Dedifferentiated amniotic fluid mesenchymal stem cell (primary cell): Measurements from ENCODE around the gene LAGE3.
A peak's percentile ranks its signal among the peaks of the same experiment; 100 is the strongest.

Experiments
- DNase-seq: peaks from one replicate; pipeline ENCODE4 v3.0.0-alpha.2; 2016; ENCODE audit errors: extremely low spot score

LAGE3 gene

DNA sequence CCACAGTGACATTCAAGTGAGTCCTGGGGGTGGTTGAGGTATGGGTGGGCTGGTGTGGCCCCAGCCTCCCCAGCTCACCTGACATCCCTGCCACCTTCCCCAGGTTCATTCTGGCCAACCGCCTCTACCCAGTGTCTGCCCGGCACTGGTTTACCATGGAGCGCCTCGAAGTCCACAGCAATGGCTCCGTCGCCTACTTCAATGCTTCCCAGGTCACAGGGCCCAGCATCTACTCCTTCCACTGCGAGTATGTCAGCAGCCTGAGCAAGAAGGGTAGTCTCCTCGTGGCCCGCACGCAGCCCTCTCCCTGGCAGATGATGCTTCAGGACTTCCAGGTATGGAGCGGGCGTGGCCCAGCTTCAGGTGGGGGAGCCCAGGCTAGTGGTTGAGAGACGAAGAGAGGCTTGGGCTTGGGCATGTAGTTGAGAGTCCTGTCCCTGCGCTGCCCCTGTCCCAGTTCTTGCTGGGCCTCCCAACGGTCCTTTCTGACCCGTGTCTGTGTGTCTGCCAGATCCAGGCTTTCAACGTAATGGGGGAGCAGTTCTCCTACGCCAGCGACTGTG is 43.8 kb downstream of the LAGE3 start:
- DNase-seq, result no peak

DNA sequence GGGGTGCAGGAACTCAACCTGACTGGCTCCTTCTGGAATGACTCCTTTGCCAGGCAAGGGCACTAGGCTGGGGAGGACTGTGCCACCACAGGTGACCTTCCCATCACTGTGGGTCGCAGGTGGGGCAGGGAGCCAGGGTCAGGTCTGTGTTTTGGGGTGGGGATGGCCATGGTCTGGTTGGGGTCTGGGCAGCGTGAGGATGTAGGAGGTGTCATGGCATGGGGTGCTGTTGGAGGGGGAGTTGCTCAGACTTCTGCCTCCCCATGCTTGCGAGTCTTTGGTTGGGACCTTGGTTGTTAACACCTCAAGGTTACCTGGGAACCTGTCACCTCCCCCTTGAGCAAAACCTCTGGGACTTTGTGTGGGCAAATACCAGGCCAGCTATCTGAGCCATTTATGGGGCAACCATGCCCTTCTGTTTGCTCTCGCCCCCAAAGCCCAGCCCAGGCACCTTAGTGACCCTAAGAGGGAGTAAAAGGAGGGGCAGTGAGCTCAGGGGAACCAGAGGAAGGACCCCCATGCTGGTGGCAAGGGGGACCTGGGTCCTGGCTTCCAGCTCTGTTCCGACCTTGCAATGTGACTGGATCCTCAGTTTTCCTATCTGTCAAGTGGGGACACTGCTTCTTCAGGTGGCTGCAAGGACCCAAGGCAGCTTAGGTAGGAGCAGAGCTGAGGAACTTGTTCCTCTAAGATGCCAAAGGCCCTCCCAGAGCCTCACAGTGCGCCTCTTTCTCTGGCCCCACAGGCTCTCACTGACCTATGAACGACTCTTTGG is 44.5 kb downstream of the LAGE3 start:
- DNase-seq, result no peak

DNA sequence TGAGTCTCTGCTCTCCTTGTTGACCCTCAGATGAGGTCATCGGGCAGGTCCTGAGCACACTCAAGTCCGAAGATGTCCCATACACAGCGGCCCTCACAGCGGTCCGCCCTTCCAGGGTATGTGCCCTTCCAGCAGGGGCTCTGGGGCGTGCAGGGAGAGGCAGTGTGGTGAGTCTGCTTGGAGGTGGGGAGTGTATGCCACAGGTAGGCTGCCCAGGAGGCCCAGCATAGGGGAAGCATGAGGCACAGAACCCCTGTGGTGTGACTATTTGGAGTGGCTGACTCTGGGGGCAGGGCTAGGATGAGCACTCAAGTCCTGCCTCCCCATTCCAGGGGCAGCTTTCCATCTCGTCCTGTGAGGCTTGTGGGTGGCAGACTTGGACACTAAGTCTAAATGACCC is 45.5 kb downstream of the LAGE3 start:
- no peak for DNase-seq

DNA sequence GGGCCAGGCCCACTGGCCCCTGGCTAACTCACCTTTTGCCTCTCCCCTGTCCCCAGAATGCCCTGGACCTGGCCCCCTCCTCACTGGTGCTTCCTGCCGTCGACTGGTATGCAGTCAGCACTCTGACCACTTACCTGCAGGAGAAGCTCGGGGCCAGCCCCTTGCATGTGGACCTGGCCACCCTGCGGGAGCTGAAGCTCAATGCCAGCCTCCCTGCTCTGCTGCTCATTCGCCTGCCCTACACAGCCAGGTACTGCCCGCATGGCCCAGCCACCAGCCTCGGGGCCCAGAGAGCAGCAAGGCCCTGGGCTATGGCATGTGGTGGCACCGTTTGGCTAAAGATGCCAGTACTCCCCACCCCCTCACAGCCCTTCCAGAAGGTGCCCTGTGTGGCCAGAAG is 46.9 kb downstream of the LAGE3 start:
- no peak for DNase-seq

DNA sequence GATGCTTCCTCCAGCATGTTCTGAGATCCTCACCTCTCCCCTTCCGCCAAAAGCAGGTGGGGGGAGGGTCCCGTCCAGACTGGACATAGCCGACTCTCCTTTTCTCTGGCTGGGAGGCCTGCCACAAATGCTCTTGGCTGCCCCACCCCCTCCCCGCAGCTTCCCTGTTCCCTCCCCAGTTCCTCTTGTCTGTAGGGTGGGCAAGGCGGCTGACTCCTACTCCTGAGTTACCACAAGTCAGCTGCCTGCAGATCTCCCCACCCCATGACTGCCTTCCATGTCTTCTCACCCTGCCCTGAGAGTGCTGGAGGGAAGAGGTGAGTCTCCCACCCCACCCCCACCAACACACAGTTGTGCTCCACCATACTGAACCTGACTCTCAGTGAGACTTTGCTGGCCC is 47.7 kb downstream of the LAGE3 start:
- DNase-seq, result no peak

DNA sequence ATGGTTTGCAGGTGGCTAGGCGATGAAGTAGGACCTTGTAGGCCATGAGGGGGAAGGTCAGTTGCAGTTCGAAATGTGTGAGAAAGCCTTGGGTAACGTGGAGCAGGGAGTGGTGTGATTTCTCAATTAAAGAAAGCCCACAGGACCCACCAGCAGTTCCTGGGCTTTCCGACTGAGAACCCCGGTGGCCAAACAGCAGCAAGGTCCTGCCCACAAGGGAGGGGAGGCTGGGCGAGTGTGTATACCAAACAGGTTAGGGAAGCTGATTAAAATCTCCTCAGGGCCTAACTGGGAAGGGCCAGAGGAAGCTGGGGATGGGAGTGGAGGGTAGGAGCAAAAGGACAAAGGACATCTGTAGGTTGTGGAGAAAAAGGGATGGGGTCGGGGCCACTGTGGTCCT is 48.2 kb downstream of the LAGE3 start:
- no peak for DNase-seq

DNA sequence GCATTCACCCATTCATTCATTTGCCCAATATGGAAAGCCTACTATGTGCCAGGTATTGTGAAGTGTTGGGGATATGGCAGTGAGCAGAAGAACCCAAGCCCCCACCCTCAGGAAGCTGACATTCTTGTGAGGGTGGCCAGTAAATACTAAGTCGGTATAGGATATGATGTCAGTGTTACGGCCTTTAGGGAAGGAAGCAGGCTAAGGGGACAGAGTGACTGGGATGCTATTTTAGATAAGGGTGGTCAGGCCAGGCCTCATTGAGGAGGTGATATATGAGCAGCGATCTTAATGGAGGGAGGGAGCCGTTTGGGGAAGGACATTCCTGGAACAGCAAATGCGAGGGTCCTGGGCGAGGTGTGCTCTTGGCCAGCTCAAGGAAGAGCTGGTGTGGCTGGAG is 48.6 kb downstream of the LAGE3 start:
- no peak for DNase-seq

DNA sequence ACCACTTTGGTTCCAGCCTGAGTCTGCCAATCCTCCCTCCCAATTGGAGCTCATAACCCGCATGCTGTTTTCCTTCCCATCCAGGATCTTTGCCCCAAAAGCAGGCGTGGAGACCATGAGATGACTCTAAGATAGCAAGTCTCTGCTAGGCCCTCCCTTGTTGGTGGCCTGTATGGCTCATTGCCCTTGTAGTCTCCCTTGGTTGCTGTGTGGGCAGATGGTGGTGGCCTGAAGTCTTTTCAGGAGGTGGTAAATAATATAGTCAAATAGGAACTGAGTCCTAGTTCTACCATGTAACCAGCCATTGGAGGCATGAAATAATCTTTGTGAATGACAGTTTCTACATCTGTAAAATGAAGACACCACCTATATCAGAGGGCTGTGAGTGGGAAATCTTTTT is 49.4 kb downstream of the LAGE3 start:
- DNase-seq, result no peak

DNA sequence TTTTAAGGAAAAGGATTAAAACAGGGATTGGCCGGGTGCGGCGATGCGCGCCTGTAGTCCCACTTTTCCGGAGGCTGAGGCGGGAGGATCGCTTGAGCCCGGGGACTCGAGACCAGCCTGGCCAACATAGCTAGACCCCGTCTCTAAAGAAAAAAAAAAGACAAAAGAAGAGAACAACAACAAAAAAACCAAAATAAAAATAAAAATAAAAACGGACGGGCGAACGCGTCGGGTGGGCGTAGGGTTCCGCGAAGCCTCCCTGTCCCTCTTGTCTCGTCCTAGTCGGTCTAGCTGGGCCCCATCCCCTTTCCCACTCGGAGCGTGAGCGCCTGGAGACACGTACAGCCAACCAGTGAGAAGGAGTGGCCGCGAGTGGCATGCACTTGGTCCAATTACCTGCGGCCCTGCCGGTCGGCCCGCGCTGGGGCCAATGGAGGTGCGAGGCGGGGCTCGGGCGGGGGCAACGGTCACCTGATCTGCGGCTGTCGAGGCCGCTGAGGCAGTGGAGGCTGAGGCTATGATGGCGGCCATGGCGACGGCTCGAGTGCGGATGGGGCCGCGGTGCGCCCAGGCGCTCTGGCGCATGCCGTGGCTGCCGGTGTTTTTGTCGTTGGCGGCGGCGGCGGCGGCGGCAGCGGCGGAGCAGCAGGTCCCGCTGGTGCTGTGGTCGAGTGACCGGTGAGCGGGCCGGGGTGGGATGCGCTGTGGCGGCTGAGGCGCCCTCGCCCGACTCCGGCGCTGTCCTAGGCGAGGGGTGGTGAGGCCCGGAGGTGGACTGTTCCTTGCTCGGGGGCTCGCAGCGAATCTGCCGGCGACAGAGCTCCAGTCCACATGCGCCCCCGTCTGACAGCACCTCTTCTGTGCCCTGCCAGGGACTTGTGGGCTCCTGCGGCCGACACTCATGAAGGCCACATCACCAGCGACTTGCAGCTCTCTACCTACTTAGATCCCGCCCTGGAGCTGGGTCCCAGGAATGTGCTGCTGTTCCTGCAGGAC is 50.6 kb downstream of the LAGE3 start, which contains the start of gene ATP6AP1:
Gene ATP6AP1 (plus strand): TSS at position 502 of the 996 bp plus-strand sequence. CDS start 16 bp downstream, at position 518.
- peak; percentile 87 for DNase-seq
